Measurements from ENCODE around the gene MGAT4D. TPM values are rescaled to one million over a fixed set of nuclear protein-coding genes. Genes with fewer than 3 reads are reported as not detected.

MGAT4D gene
- total RNA-seq (2022; extraction: Qiagen RNA extraction) = not detected in 5 replicates

GRCh38 chr4:140497747-140498636 lies at the start of gene MGAT4D:
TSS of gene MGAT4D (minus strand) at chr4:140498293. CDS start at chr4:140498222, 71 bp downstream.

GRCh38 chr4:140523857-140524742 lies 26.0 kb upstream of the MGAT4D start, which contains the start of gene ELMOD2:
TSS of gene ELMOD2 (plus strand) at chr4:140524168. CDS start at chr4:140525429, 1,261 bp downstream.

GRCh38 chr4:140427106-140427918 lies 70.8 kb downstream of the MGAT4D start, which contains the start of gene CLGN:
TSS of gene CLGN (minus strand) at chr4:140427648. CDS start at chr4:140413078, 14,570 bp downstream.

Other genes starting within 250 kb of the MGAT4D start
- 26.3 to 35.1 TPM (median 33.0 TPM) in 5 replicates for gene SCOC, start 124.6 kb downstream of the MGAT4D start, total RNA-seq (2022; extraction: Qiagen RNA extraction)
- gene CLGN, start 70.6 kb downstream of the MGAT4D start, total RNA-seq (2022; extraction: Qiagen RNA extraction) = 4.2 to 7.4 TPM (median 5.2 TPM) in 5 replicates
- 8.1 to 11.2 TPM (median 9.7 TPM) in 5 replicates for gene ELMOD2, start 25.9 kb upstream of the MGAT4D start, total RNA-seq (2022; extraction: Qiagen RNA extraction)
- 0.07 TPM in 1 of 5 replicates, not detected in the others for gene UCP1, start 70.7 kb upstream of the MGAT4D start, total RNA-seq (2022; extraction: Qiagen RNA extraction)

All from A549 treated with CORT108297 at 1 μM for 4 hours (cell line).